Stomach (tissue), 4 donors: ENCODE data around the gene PCDHGB4.
A peak's percentile ranks its signal among the peaks of the same experiment; 100 is the strongest.
"Not testable (repeated sequence)": the region's sequence is repeated elsewhere in the genome, so short reads cannot be mapped to it uniquely, and the experiment has no call there.

Experiments used
- CTCF ChIP-seq, 7 experiments: fragments of 450-650 bp in 4 of 7; fragments of 200-600 bp in 3 of 7; sonication (generic) in 3 of 7; IDR thresholded peaks; one replicate each; pipeline ENCODE4 v1.5.1; 2016 to 2019; ENCODE audit warnings: antibody characterized with exemption in 7 of 7, control low read depth in 2 of 7, mild to moderate bottlenecking in 1 of 7
- EP300 ChIP-seq: sonication (generic); formaldehyde crosslinking; IDR thresholded peaks from one replicate; pipeline ENCODE4 v1.6.1; 2017; ENCODE audit warnings: antibody characterized with exemption
- POLR2A ChIP-seq, 4 donors: fragments of 450-650 bp; IDR thresholded peaks; one replicate each; pipeline ENCODE4 v1.6.1; 2016; ENCODE audit warnings: antibody characterized with exemption in 4 of 4, control low read depth in 2 of 4, mild to moderate bottlenecking in 1 of 4, moderate library complexity in 1 of 4
- POLR2AphosphoS5 ChIP-seq, 3 donors: sonication (generic); formaldehyde crosslinking; IDR thresholded peaks; one replicate each; pipeline ENCODE4 v1.6.1; 2016; ENCODE audit warnings: antibody characterized with exemption in 3 of 3

- TF ChIP-seq POLR2AphosphoS5 (IDR thresholded peaks at IDR 0.05); POLR2A (IDR thresholded peaks at IDR 0.05); EP300: not testable (repeated sequence)
- peak in 3 of 7 experiments; percentile 23 to 30 (median 29) for TF ChIP-seq CTCF (IDR thresholded peaks at IDR 0.05)
Measured at GRCh38 chr5:141407790-141408505, 20.4 kb downstream of the PCDHGB4 start, which contains the start of gene PCDHGB6.
